ENCODE measurements around the gene HFE.
"Not testable (repeated sequence)": the region's sequence is repeated elsewhere in the genome, so short reads cannot be mapped to it uniquely, and the experiment has no call there.

Gene HFE

GRCh38 chr6:26115226-26115625, 28.0 kb downstream of the HFE start:
- DNase-seq, result no peak

GRCh38 chr6:26116267-26116666, 29.0 kb downstream of the HFE start:
- no peak for DNase-seq

GRCh38 chr6:26118999-26119398, 31.8 kb downstream of the HFE start:
- no peak for DNase-seq

GRCh38 chr6:26120115-26120514, 32.9 kb downstream of the HFE start:
- DNase-seq, result not testable (repeated sequence)

GRCh38 chr6:26120807-26121140, 33.5 kb downstream of the HFE start:
- no peak for DNase-seq

GRCh38 chr6:26121141-26122004, 34.1 kb downstream of the HFE start:
- DNase-seq, result no peak

GRCh38 chr6:26122005-26122388, 34.8 kb downstream of the HFE start:
- no peak for DNase-seq

- DNase-seq, result no peak
These were observed 35.2 kb downstream of the HFE start for GRCh38 chr6:26122402-26122792.

GRCh38 chr6:26122793-26123674, 35.8 kb downstream of the HFE start:
- peak; percentile 87 for DNase-seq

GRCh38 chr6:26123675-26123946, 36.4 kb downstream of the HFE start:
- DNase-seq, result peak; percentile 69

- peak; percentile 62 for DNase-seq
These were observed 36.9 kb downstream of the HFE start for GRCh38 chr6:26123947-26124780.

GRCh38 chr6:26124781-26125685, 37.8 kb downstream of the HFE start:
- no peak for DNase-seq

GRCh38 chr6:26126394-26127235, 39.4 kb downstream of the HFE start:
- DNase-seq, result no peak

- DNase-seq, result no peak
These were observed 41.0 kb downstream of the HFE start for GRCh38 chr6:26128013-26128771.

- DNase-seq, result no peak
These were observed 42.4 kb downstream of the HFE start for GRCh38 chr6:26129656-26130055.

- no peak for DNase-seq
These were observed 43.5 kb downstream of the HFE start for GRCh38 chr6:26130581-26131249.

- DNase-seq, result no peak
These were observed 44.4 kb downstream of the HFE start for GRCh38 chr6:26131618-26132017.

- DNase-seq, result no peak
These were observed 46.5 kb downstream of the HFE start for GRCh38 chr6:26133730-26134129.

- no peak for DNase-seq
These were observed 49.1 kb downstream of the HFE start for GRCh38 chr6:26136321-26136720.

Data from effector CD8-positive, alpha-beta T cell (primary cell).